A673 (cell line): ENCODE data around the gene WBP1L.

Experiments
- EZH2 ChIP-seq: fragments of 200-600 bp; sonication (generic); IDR thresholded peaks from 2 replicates; pipeline ENCODE4 v1.6.1; 2017; ENCODE audit warnings: borderline replicate concordance, low read depth, mild to moderate bottlenecking, mixed read lengths, antibody characterized with exemption, low read length; ENCODE audit not compliant: poor library complexity, severe bottlenecking
- TF ChIP-seq, protein P1 (sequence below): fragments of 300-800, 200-600 bp; sonication (generic); conservative IDR thresholded peaks from 2 replicates; pipeline ENCODE4 v1.5.1; 2017; ENCODE audit warnings: low read depth, mild to moderate bottlenecking, antibody characterized with exemption, low read length, moderate library complexity, mixed read lengths

- TF ChIP-seq, protein P1, sequence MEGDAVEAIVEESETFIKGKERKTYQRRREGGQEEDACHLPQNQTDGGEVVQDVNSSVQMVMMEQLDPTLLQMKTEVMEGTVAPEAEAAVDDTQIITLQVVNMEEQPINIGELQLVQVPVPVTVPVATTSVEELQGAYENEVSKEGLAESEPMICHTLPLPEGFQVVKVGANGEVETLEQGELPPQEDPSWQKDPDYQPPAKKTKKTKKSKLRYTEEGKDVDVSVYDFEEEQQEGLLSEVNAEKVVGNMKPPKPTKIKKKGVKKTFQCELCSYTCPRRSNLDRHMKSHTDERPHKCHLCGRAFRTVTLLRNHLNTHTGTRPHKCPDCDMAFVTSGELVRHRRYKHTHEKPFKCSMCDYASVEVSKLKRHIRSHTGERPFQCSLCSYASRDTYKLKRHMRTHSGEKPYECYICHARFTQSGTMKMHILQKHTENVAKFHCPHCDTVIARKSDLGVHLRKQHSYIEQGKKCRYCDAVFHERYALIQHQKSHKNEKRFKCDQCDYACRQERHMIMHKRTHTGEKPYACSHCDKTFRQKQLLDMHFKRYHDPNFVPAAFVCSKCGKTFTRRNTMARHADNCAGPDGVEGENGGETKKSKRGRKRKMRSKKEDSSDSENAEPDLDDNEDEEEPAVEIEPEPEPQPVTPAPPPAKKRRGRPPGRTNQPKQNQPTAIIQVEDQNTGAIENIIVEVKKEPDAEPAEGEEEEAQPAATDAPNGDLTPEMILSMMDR: no peak
- no peak for TF ChIP-seq EZH2
Measured at GRCh38 chr10:102757323-102757722, 13.6 kb downstream of the WBP1L start.
